HG02759 (cell line): ENCODE data around the gene C1QL3.

Experiments
- ATAC-seq: cut with Tn5 transposase; IDR thresholded peaks from one replicate; pipeline ENCODE4 v1.9.1; 2021; ENCODE audit warnings: mild to moderate bottlenecking, moderate library complexity; ENCODE audit not compliant: unreplicated experiment

C1QL3 gene

GRCh38 chr10:16497911-16498310 is 23.8 kb downstream of the C1QL3 start:
- no peak for ATAC-seq

- no peak for ATAC-seq
These were observed 27.7 kb downstream of the C1QL3 start for GRCh38 chr10:16493884-16494536.

- ATAC-seq: no peak
These were observed 29.7 kb downstream of the C1QL3 start for GRCh38 chr10:16491933-16492332.

- ATAC-seq: no peak
These were observed 31.2 kb downstream of the C1QL3 start for GRCh38 chr10:16490511-16490910.

GRCh38 chr10:16483241-16483917 is 38.3 kb downstream of the C1QL3 start:
- ATAC-seq: no peak

- no peak for ATAC-seq
These were observed 40.5 kb downstream of the C1QL3 start for GRCh38 chr10:16481052-16481728.

- no peak for ATAC-seq
These were observed 42.9 kb downstream of the C1QL3 start for GRCh38 chr10:16478801-16479200.

- no peak for ATAC-seq
These were observed 43.9 kb downstream of the C1QL3 start for GRCh38 chr10:16477757-16478156.

GRCh38 chr10:16472828-16473227 is 48.9 kb downstream of the C1QL3 start:
- no peak for ATAC-seq

GRCh38 chr10:16470747-16471146 is 50.9 kb downstream of the C1QL3 start:
- ATAC-seq: no peak

- no peak for ATAC-seq
These were observed 55.7 kb downstream of the C1QL3 start for GRCh38 chr10:16466001-16466400.
